Natural killer cell (primary cell): ENCODE results near the gene C1orf122. TPM values are rescaled to one million over a fixed set of nuclear protein-coding genes. Genes with fewer than 3 reads are reported as not detected.
A peak's percentile ranks its signal among the peaks of the same experiment; 100 is the strongest.

Source experiments
- ATAC-seq, 3 donors: fragments of 150-1000 bp in 2 of 3; fragments of 200-7000 bp in 1 of 3; cut with Tn5 transposase; 1 replicate in 1 of 3; 2 replicates in 2 of 3; pipeline ENCODE4 v1.10.0; 2021; ENCODE audit warnings: mild to moderate bottlenecking in 2 of 3, moderate library complexity in 2 of 3
- DNase-seq, 2 donors: peaks; one replicate each; pipeline versions ENCODE4 v3.0.0 to v3.0.0-alpha.2; 2013 to 2021; ENCODE audit warnings: mixed read lengths in 1 of 2
- H3K27ac ChIP-seq: one replicate; pipeline ENCODE4 v1.5.1; 2013; ENCODE audit warnings: mild to moderate bottlenecking, low read length
- H3K27me3 ChIP-seq: one replicate; pipeline ENCODE4 v1.6.1; 2013; ENCODE audit warnings: low read length; ENCODE audit not compliant: control insufficient read depth, insufficient read depth
- H3K36me3 ChIP-seq: one replicate; pipeline ENCODE4 v1.6.1; 2013; ENCODE audit warnings: low read length; ENCODE audit not compliant: control insufficient read depth, insufficient read depth
- H3K4me1 ChIP-seq: one replicate; pipeline ENCODE4 v1.6.1; 2013; ENCODE audit warnings: low read length; ENCODE audit not compliant: control insufficient read depth, insufficient read depth
- H3K4me3 ChIP-seq: one replicate; pipeline ENCODE4 v1.5.1; 2013; ENCODE audit warnings: low read length
- H3K9me3 ChIP-seq: one replicate; pipeline ENCODE4 v1.6.1; 2013; ENCODE audit warnings: low read length; ENCODE audit not compliant: control insufficient read depth, insufficient read depth
- H3K27ac Mint-ChIP-seq, 2 donors: one replicate each; pipeline ENCODE4 v1.8.0; 2022; ENCODE audit warnings: mild to moderate bottlenecking in 2 of 2, mixed read lengths in 2 of 2, moderate library complexity in 1 of 2
- H3K27me3 Mint-ChIP-seq, 2 donors: one replicate each; pipeline ENCODE4 v1.8.0; 2022; ENCODE audit warnings: low read depth in 2 of 2, mixed read lengths in 2 of 2
- H3K36me3 Mint-ChIP-seq: one replicate; pipeline ENCODE4 v1.8.0; 2022; ENCODE audit warnings: mixed read lengths
- H3K4me1 Mint-ChIP-seq, 2 donors: one replicate each; pipeline ENCODE4 v1.8.0; 2022; ENCODE audit warnings: mixed read lengths in 2 of 2
- H3K4me3 Mint-ChIP-seq: one replicate; pipeline ENCODE4 v1.8.0; 2022; ENCODE audit warnings: mild to moderate bottlenecking, moderate library complexity, mixed read lengths
- H3K9me3 Mint-ChIP-seq, 2 donors: one replicate each; pipeline ENCODE4 v1.8.0; 2022; ENCODE audit warnings: mixed read lengths in 2 of 2
- WGBS: methylation state at CpG from one replicate; pipeline ENCODE4 v1.1.7; 2013; ENCODE audit warnings: missing lambda C conversion rate; ENCODE audit not compliant: insufficient coverage; 5-methylcytosine and 5-hydroxymethylcytosine counted together
- intact Hi-C: fragments of 100-400 bp; cut with micrococcal nuclease; formaldehyde crosslinking; loops from one replicate; pipeline ENCODE4 v1.14.2; 2022
- total RNA-seq, 4 donors: library from RNA; stranded (reverse); fragments of 120-200 nt in 1 of 4; gene quantifications; one replicate each; pipeline versions ENCODE4 v1.2.3 to v1.2.4, GENCODE V29; 2013 to 2022
- TF ChIP-seq, protein P1 (sequence below): fragments of 200-600 bp; IDR thresholded peaks from one replicate; pipeline ENCODE4 v1.8.0; 2022; ENCODE audit warnings: antibody characterized with exemption

Gene C1orf122
- total RNA-seq, 3 donors from 2014 or later (not counting 1 experiment from before 2014, with no cell fraction given), result 13.9 to 22.9 (median 14.9) TPM

DNA sequence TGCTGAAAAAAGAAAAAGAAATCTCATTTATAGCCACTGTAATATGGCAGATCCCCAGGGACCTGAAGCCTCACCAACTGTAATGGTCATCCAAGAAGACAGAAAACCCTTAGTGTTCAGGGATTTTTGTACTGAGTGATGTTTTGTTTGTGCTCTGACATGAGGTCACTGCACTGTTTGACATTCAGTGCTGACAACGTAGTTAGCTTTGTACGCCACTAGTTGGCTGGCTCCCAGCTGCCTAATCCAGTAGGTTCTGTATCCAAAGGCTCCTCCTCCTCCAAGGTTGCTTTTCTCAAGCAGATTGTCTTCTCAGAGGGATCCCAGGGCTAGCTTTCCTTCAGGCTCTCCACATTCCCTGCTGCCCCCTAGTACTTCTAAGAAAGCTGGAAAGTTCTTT, 9.9 kb downstream of the C1orf122 start:
- Mint-ChIP-seq H3K27ac (no peak overlapping the region), H3K9me3 (no peaks in the 10 kb centered on the region)

DNA sequence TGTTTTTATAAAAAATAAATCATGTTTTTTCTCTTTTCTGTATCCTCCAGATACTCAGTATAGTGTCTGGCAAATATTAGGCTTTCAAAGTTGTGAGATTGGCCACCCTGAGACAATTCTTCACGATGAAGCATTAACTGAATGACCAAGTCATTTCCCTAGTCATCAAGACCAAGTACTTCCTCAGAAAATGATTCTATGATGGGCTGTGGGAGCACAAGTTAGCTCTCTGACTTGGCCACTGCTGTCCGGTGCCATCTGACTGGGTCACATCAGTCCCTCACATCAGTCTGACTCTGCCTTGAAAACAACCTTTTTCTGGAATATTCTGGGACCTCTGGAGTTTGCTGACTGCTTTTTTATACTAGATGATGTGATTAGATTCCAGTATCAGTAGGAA, 13.9 kb downstream of the C1orf122 start:
- Mint-ChIP-seq H3K9me3 (no peaks in the 10 kb centered on the region), H3K27me3 (no peaks in the 10 kb centered on the region), H3K36me3 (no peaks in the 10 kb centered on the region), H3K4me3 (no peak overlapping the region), H3K4me1 (peaks cover 17 to 28% of the 10 kb centered on the region in 2 donors), H3K27ac (no peak overlapping the region)
- intact Hi-C loops, result no loop called here
- Histone ChIP-seq H3K36me3 (peaks cover 58% of the 10 kb centered on the region), H3K27me3 (no peaks in the 10 kb centered on the region), H3K27ac (no peak overlapping the region), H3K4me1 (peaks cover 3% of the 10 kb centered on the region), H3K9me3 (no peaks in the 10 kb centered on the region), H3K4me3 (no peak overlapping the region)
- 78% methylated on average over 2 of the region's 2 CpGs for WGBS
- DNase-seq (no peak), ATAC-seq (no peak)
- TF ChIP-seq, protein P1, sequence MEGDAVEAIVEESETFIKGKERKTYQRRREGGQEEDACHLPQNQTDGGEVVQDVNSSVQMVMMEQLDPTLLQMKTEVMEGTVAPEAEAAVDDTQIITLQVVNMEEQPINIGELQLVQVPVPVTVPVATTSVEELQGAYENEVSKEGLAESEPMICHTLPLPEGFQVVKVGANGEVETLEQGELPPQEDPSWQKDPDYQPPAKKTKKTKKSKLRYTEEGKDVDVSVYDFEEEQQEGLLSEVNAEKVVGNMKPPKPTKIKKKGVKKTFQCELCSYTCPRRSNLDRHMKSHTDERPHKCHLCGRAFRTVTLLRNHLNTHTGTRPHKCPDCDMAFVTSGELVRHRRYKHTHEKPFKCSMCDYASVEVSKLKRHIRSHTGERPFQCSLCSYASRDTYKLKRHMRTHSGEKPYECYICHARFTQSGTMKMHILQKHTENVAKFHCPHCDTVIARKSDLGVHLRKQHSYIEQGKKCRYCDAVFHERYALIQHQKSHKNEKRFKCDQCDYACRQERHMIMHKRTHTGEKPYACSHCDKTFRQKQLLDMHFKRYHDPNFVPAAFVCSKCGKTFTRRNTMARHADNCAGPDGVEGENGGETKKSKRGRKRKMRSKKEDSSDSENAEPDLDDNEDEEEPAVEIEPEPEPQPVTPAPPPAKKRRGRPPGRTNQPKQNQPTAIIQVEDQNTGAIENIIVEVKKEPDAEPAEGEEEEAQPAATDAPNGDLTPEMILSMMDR, result no peak

More for the DNA sequence above, 9.9 kb downstream of the C1orf122 start:
- H3K4me3 Mint-ChIP-seq, result no peak overlapping the region
- H3K27ac ChIP-seq, result no peak overlapping the region
- H3K36me3 ChIP-seq, result peaks cover 65% of the 10 kb centered on the region
- no peaks in the 10 kb centered on the region for H3K27me3 Mint-ChIP-seq
- no peaks in the 10 kb centered on the region for H3K36me3 Mint-ChIP-seq
- no peak overlapping the region for H3K4me3 ChIP-seq
- 84% methylated on average over 2 of the region's 2 CpGs for WGBS
- TF ChIP-seq, protein P1, result no peak
- DNase-seq, result no peak
- H3K27me3 ChIP-seq, result no peaks in the 10 kb centered on the region
- ATAC-seq, result no peak
- H3K4me1 Mint-ChIP-seq, result peaks cover 5 to 6% of the 10 kb centered on the region in 2 donors
- no peaks in the 10 kb centered on the region for H3K4me1 ChIP-seq
- no peaks in the 10 kb centered on the region for H3K9me3 ChIP-seq
- intact Hi-C loops, result no loop called here

DNA sequence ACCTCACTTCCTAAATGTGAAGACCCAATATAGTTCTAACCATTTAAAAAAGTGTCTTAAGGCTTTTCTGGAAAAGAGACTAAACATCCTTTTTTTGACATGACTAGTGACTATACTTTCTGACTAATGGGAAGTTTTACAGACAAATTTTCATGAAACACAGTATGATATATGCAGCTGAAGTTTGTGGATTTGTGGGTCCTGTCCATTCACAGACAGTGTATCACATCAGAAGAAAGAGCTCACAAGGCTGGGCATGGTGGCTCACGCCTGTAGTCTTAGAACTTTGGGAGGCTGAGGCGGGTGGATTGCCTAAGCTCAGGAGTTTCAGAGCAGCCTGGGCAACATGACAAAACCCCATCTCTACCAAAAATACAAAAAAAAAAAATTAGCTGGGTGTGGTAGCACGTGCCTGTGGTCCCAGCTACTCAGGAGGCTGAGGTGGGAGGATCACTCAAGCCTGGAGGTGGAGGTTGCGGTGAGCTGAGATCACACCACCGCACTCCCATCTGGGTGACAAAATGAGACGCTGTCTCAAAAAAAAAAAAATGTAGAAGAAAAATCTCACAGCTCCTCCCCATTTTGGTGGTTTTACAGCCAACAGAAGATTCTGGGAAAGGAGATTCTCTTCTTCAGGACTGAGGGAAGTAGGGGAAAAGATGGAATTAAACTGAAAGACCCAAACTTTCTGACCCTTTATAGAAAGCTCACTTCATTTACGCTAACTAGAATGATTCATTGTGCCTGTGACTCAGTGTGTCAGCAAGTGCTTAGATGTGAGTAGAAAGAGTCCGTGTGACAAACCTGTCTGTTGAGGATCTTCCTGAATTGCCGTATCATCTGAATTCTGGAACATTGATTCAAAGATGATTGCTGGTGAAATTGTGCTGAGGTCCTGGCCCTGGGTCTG, 15.6 kb downstream of the C1orf122 start:
- peaks cover 3% of the 10 kb centered on the region for H3K4me1 ChIP-seq
- H3K36me3 ChIP-seq, result peaks cover 42% of the 10 kb centered on the region
- H3K4me3 ChIP-seq, result no peak overlapping the region
- WGBS, result 84% methylated on average over 6 of the region's 9 CpGs
- Mint-ChIP-seq H3K9me3 (no peaks in the 10 kb centered on the region), H3K27ac (peak overlapping the region; percentile 40 to 84), H3K27me3 (no peaks in the 10 kb centered on the region), H3K4me3 (no peak overlapping the region), H3K36me3 (no peaks in the 10 kb centered on the region), H3K4me1 (peaks cover 17 to 28% of the 10 kb centered on the region in 2 donors)
- intact Hi-C loops, result no loop called here
- ATAC-seq (peak; percentile 50 to 81 (median 72)), DNase-seq (peak; percentile 33 to 35)
- peak overlapping the region; percentile 33 for H3K27ac ChIP-seq
- no peaks in the 10 kb centered on the region for H3K9me3 ChIP-seq
- H3K27me3 ChIP-seq, result no peaks in the 10 kb centered on the region
- TF ChIP-seq, protein P1, result no peak
